ENCODE data around the gene SERPINA1.
A peak's percentile ranks its signal among the peaks of the same experiment; 100 is the strongest.

DNA sequence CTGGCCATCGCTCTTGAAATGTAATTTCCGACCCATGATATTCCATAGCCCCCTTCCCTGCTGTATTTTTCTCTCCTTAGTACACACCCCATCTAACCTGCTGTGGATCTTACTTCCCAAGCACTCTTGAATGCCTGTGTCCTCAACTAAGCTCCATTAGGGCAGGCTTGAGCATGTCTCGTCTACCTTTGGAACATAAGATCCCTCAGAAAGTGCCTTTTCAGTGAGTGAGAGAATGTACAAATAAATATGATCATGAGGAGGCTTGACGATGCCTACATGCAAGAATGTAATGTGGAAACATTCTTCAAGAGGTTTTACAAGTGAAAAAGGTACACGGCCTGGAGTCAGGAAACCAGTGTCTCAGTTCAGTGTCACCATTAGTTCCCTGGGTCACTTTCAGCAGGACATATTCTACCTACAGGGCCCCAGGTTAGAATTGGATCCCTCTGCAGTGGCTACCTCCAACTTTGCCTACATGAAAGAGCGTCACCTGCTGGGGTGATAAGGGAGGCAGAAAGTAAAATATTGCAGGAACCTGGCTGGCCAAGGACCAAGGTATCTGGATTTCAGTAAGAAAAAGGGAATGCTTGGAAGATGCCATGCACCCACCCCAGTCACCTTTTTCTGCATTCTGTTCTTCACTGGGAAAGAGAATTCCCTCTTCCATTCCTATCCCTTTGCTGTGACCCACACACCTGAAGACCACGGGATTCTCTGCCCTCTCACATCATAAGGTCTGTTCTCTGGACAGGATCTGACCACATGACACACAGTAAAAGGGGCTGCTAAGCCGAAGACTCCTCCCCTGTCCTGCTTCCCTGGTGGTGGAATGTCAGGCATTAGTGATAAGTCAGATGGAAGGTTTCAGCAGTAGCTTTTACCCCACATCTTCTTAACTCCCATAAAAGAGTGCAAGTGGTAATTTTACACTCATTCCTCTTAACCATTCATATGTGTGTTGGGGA, 24.6 kb upstream of the SERPINA1 start:
- TF ChIP-seq, protein P1, sequence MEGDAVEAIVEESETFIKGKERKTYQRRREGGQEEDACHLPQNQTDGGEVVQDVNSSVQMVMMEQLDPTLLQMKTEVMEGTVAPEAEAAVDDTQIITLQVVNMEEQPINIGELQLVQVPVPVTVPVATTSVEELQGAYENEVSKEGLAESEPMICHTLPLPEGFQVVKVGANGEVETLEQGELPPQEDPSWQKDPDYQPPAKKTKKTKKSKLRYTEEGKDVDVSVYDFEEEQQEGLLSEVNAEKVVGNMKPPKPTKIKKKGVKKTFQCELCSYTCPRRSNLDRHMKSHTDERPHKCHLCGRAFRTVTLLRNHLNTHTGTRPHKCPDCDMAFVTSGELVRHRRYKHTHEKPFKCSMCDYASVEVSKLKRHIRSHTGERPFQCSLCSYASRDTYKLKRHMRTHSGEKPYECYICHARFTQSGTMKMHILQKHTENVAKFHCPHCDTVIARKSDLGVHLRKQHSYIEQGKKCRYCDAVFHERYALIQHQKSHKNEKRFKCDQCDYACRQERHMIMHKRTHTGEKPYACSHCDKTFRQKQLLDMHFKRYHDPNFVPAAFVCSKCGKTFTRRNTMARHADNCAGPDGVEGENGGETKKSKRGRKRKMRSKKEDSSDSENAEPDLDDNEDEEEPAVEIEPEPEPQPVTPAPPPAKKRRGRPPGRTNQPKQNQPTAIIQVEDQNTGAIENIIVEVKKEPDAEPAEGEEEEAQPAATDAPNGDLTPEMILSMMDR (IDR thresholded peaks at IDR 0.05) = peak; percentile 44
- no peak for TF ChIP-seq EZH2 (IDR thresholded peaks at IDR 0.05)
- no peak for TF ChIP-seq EZH2phosphoT487 (IDR thresholded peaks at IDR 0.05)
